SK-N-SH (cell line): ENCODE results near the gene ABLIM1. TPM values are rescaled to one million over a fixed set of nuclear protein-coding genes. Genes with fewer than 3 reads are reported as not detected.

Source experiments
- CTCF ChIA-PET: fragments of 300-600, 350-600 bp; formaldehyde crosslinking; extraction: SDS; loops from one replicate; lab custom pipeline; 2021; lab: Yijun Ruan, JAX
- POLR2A ChIA-PET: fragments of 350-600 bp; sonication (Branson Sonifier 250); formaldehyde crosslinking; extraction: SDS; loops from one replicate; lab custom pipeline; 2020; ENCODE audit warnings: antibody characterized with exemption, inconsistent platforms; lab: Yijun Ruan, JAX
- DNase-seq: peaks from one replicate; pipeline ENCODE4 v3.0.0; 2012
- H2AFZ ChIP-seq: fragments of 200-600 bp; sonication (generic); 2 replicates; pipeline ENCODE4 v1.8.1; 2016; ENCODE audit warnings: antibody characterized with exemption, mild to moderate bottlenecking, low read depth
- H3F3A ChIP-seq: fragments of 200-600 bp; sonication (generic); replicated peaks from 2 replicates; pipeline ENCODE3; 2016; ENCODE audit warnings: antibody characterized with exemption, mild to moderate bottlenecking; ENCODE audit not compliant: insufficient read depth
- H3K27ac ChIP-seq, 2 experiments: fragments of 200-500 bp in 1 of 2; fragments of 200-600 bp in 1 of 2; sonication (Bioruptor generic) in 1 of 2; sonication (generic), shearing (Covaris generic) in 1 of 2; 2 replicates each; pipeline versions ENCODE4 v1.5.1 to v1.6.1; 2014 to 2016; ENCODE audit warnings: low read depth in 2 of 2, inconsistent platforms in 1 of 2, low read length in 1 of 2, mild to moderate bottlenecking in 1 of 2, mixed read lengths in 1 of 2
- H3K27me3 ChIP-seq: fragments of 200-600 bp; sonication (generic), shearing (Covaris generic); 2 replicates; pipeline ENCODE4 v1.6.1; 2016; ENCODE audit warnings: mixed run types; ENCODE audit not compliant: insufficient read depth
- H3K36me3 ChIP-seq, 2 experiments: fragments of 200-500 bp in 1 of 2; fragments of 200-600 bp in 1 of 2; sonication (Bioruptor generic) in 1 of 2; sonication (generic) in 1 of 2; replicated peaks in 1 of 2; 2 replicates each; pipeline versions ENCODE3 to v1.5.1; 2014 to 2016; ENCODE audit warnings: low read length in 1 of 2, mild to moderate bottlenecking in 1 of 2; ENCODE audit not compliant: insufficient read depth in 2 of 2, control insufficient read depth in 1 of 2
- H3K4me1 ChIP-seq, 2 experiments: fragments of 200-500 bp in 1 of 2; fragments of 200-600 bp in 1 of 2; sonication (Bioruptor generic) in 1 of 2; sonication (generic), shearing (Covaris generic) in 1 of 2; 2 replicates each; pipeline versions ENCODE4 v1.5.1 to v1.6.1; 2014 to 2016; ENCODE audit warnings: low read depth in 1 of 2, low read length in 1 of 2, mixed run types in 1 of 2; ENCODE audit not compliant: insufficient read depth in 2 of 2, control insufficient read depth in 1 of 2
- H3K4me2 ChIP-seq: fragments of 200-600 bp; sonication (generic), shearing (Covaris generic); 2 replicates; pipeline ENCODE4 v1.6.1; 2017; ENCODE audit warnings: mixed run types
- H3K4me3 ChIP-seq, 2 experiments: fragments of 200-500 bp in 1 of 2; fragments of 200-600 bp in 1 of 2; sonication (Bioruptor generic) in 1 of 2; sonication (generic), shearing (Covaris generic) in 1 of 2; 2 replicates each; pipeline versions ENCODE4 v1.5.1 to v1.8.1; 2014 to 2016; ENCODE audit warnings: low read depth in 2 of 2, inconsistent platforms in 1 of 2, low read length in 1 of 2, mild to moderate bottlenecking in 1 of 2, mixed read lengths in 1 of 2, moderate library complexity in 1 of 2
- H3K79me2 ChIP-seq: fragments of 200-600 bp; sonication (generic); 2 replicates; pipeline ENCODE4 v1.8.1; 2017; ENCODE audit warnings: mild to moderate bottlenecking; ENCODE audit not compliant: insufficient read depth
- H3K9ac ChIP-seq: fragments of 200-600 bp; sonication (generic); 2 replicates; pipeline ENCODE4 v1.6.1; 2017; ENCODE audit warnings: mixed run types
- H3K9me2 ChIP-seq: fragments of 200-600 bp; sonication (generic); 2 replicates; pipeline ENCODE4 v1.6.1; 2017; ENCODE audit warnings: mixed run types
- H3K9me3 ChIP-seq: fragments of 200-600 bp; sonication (generic); 2 replicates; pipeline ENCODE4 v1.6.1; 2017; ENCODE audit warnings: mixed run types, mild to moderate bottlenecking, moderate library complexity
- H4K20me1 ChIP-seq: fragments of 200-600 bp; sonication (generic); 2 replicates; pipeline ENCODE4 v1.6.1; 2017; ENCODE audit warnings: mild to moderate bottlenecking, mixed run types; ENCODE audit not compliant: insufficient read depth
- CTCF ChIP-seq: fragments of 200-600 bp; sonication (generic); IDR thresholded peaks from 2 replicates; pipeline ENCODE4 v1.6.1; 2017; ENCODE audit warnings: antibody characterized with exemption, mild to moderate bottlenecking, moderate library complexity
- FOSL2 ChIP-seq: IDR thresholded peaks from 2 replicates; pipeline ENCODE4 v1.4.0; 2012; ENCODE audit warnings: low read depth, mild to moderate bottlenecking, moderate library complexity, borderline replicate concordance
- JUND ChIP-seq: IDR thresholded peaks from 2 replicates; pipeline ENCODE4 v1.4.0; 2012
- MAX ChIP-seq: IDR thresholded peaks from 2 replicates; pipeline ENCODE4 v1.4.0; 2012; ENCODE audit warnings: low read depth
- PBX3 ChIP-seq: IDR thresholded peaks from 2 replicates; pipeline ENCODE4; 2012
- RXRA ChIP-seq: IDR thresholded peaks from 2 replicates; pipeline ENCODE4 v1.4.0; 2012; ENCODE audit warnings: low read depth, mild to moderate bottlenecking, borderline replicate concordance
- SIN3A ChIP-seq: IDR thresholded peaks from 2 replicates; pipeline ENCODE4 v1.6.1; 2012; ENCODE audit warnings: low read depth, mild to moderate bottlenecking, low read length, moderate library complexity, borderline replicate concordance
- ZBTB33 ChIP-seq: IDR thresholded peaks from 2 replicates; pipeline ENCODE4 v1.4.0; 2012; ENCODE audit warnings: low read depth, borderline replicate concordance
- WGBS: methylation state at CpG from one replicate; pipeline ENCODE4 v1.1.6; 2017; ENCODE audit warnings: low lambda C conversion rate; 5-methylcytosine and 5-hydroxymethylcytosine counted together
- polyA plus RNA-seq, 3 experiments: library from polyadenylated mRNA; depleted of rRNA; stranded (reverse); fragments of >200 nt; gene quantifications; 2 replicates each; pipeline ENCODE4 v1.2.3, GENCODE V29; 2012

ABLIM1 gene
- polyA plus RNA-seq, 1 of the 3 experiments (the other 2 are of a cell fraction), result 16.1 TPM

GRCh38 chr10:114500643-114501042 lies 157.4 kb downstream of the ABLIM1 start:
- H3K9ac ChIP-seq, result no peak overlapping the region
- no peak overlapping the region for H2AFZ ChIP-seq
- no peaks in the 10 kb centered on the region for H3K9me3 ChIP-seq
- ChIA-PET POLR2A (no interaction called here), CTCF (interaction anchor here (0.7 to 2.6 kb wide), 4 partner anchors 10 to 30 kb away, joined by 4 to 11 read pairs (median 4); no protein-coding TSS in a partner anchor)
- WGBS, result 85% methylated on average over 2 of the region's 2 CpGs
- DNase-seq, result no peak
- H3K36me3 ChIP-seq, result peaks cover 0 to 4% of the 10 kb centered on the region in 2 experiments
- H3K27ac ChIP-seq, result no peak overlapping the region
- H3K4me1 ChIP-seq, result peaks cover 0 to 4% of the 10 kb centered on the region in 2 experiments; a peak in 1 of 4 replicates
- H4K20me1 ChIP-seq, result no peaks in the 10 kb centered on the region
- H3F3A ChIP-seq, result no peaks in the 10 kb centered on the region
- H3K9me2 ChIP-seq, result no peaks in the 10 kb centered on the region
- H3K79me2 ChIP-seq, result no peaks in the 10 kb centered on the region
- H3K4me2 ChIP-seq, result no peak overlapping the region
- H3K27me3 ChIP-seq, result no peaks in the 10 kb centered on the region
- no peak for TF ChIP-seq CTCF
- TF ChIP-seq SIN3A, result no peak
- TF ChIP-seq RXRA, result no peak
- TF ChIP-seq FOSL2, result no peak
- no peak for TF ChIP-seq MAX
- TF ChIP-seq PBX3, result no peak
- no peak overlapping the region for H3K4me3 ChIP-seq

GRCh38 chr10:114499630-114500190 lies 158.4 kb downstream of the ABLIM1 start:
- CTCF ChIA-PET, result interaction anchor here (0.7 to 2.6 kb wide), 3 partner anchors 13 to 29 kb away, joined by 4 to 11 read pairs (median 7); no protein-coding TSS in a partner anchor
- Histone ChIP-seq H4K20me1 (no peaks in the 10 kb centered on the region), H3K79me2 (no peaks in the 10 kb centered on the region), H2AFZ (no peak overlapping the region), H3K9ac (no peak overlapping the region), H3K9me3 (no peaks in the 10 kb centered on the region)
- 96% methylated on average over 7 of the region's 8 CpGs for WGBS
- POLR2A ChIA-PET, result no interaction called here
- TF ChIP-seq PBX3 (no peak), ZBTB33 (no peak), JUND (no peak)
- TF ChIP-seq, all 33 proteins: peak for 0
- no peaks in the 10 kb centered on the region for H3K27me3 ChIP-seq
- no peak overlapping the region for H3K4me3 ChIP-seq
- H3K9me2 ChIP-seq, result no peaks in the 10 kb centered on the region
- no peaks in the 10 kb centered on the region for H3F3A ChIP-seq
- H3K36me3 ChIP-seq, result peaks cover 0 to 4% of the 10 kb centered on the region in 2 experiments
- H3K4me1 ChIP-seq, result peaks cover 0 to 2% of the 10 kb centered on the region in 2 experiments; a peak in 1 of 4 replicates
- H3K27ac ChIP-seq, result no peak overlapping the region
- no peak for DNase-seq
- no peak overlapping the region for H3K4me2 ChIP-seq
